ENCODE data around the gene OAF.
A peak's percentile ranks its signal among the peaks of the same experiment; 100 is the strongest.

DNA sequence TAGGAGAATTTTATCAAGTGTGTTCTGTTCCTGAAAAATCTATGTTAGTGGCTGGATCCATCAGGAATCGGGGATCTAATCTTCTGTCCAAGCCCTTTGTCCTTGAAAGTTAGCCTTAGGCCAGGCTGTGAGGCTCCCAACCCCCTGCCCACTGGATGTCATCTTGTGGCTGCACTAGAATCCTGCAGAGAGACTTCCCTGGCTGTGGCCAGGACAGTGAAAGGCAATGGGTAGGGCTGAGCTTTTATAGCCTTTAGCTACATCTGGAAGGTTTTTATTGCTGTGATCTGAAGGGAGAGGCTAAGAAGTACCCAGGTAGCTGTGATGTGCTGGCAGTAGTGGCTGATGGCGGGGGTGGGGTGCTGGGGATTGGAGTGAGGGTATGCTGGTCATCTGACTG is 2.1 kb downstream of the OAF start:
- TF ChIP-seq CTCF (IDR thresholded peaks at IDR 0.05), result no peak
- TF ChIP-seq POLR2A (IDR thresholded peaks at IDR 0.05), result peak in 1 of 2 donors; percentile 85

All from sigmoid colon (tissue), 3 donors.